UCSD-AML1 (cell line): ENCODE measurements around the gene PACC1.
"Not testable (repeated sequence)": the region's sequence is repeated elsewhere in the genome, so short reads cannot be mapped to it uniquely, and the experiment has no call there.

Source experiments
- DNase-seq: peaks from one replicate; lab custom pipeline; 2025; ENCODE audit not compliant: unreplicated experiment; lab: John Stamatoyannopoulos, UW

Gene PACC1

DNA sequence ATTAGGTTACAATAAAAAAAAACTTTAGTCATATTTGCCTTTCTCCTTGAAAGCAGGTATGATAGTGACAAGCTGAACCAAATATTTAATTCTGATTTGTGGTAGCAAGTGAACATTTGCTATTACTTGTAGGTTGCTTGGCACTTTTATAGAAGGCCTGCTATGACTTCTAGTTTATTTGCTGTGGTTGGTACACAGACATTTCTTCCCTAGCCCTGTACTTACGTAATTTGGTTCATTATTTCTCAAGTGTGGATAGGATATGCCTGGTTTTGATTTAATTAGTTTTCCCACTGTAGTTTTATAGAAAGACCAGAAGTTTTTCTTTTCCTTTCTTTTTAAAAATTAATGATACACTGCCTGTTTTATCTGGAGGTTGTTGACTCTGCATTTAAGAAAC, 73.6 kb downstream of the PACC1 start:
- no peak for DNase-seq

DNA sequence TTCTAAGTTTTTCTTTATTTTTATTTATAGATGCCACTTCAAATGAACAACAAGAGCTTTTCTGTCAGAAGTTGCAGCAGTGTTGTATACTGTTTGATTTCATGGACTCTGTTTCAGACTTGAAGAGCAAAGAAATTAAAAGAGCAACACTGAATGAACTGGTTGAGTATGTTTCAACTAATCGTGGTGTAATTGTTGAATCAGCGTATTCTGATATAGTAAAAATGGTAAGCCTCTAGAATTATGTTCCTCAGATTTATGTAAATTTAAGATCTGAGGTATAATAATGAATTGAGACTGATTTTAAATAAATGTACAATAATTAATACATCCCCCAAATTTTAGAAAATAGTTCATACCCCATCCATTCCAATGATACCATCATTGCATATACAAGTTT, 85.6 kb downstream of the PACC1 start:
- no peak for DNase-seq

DNA sequence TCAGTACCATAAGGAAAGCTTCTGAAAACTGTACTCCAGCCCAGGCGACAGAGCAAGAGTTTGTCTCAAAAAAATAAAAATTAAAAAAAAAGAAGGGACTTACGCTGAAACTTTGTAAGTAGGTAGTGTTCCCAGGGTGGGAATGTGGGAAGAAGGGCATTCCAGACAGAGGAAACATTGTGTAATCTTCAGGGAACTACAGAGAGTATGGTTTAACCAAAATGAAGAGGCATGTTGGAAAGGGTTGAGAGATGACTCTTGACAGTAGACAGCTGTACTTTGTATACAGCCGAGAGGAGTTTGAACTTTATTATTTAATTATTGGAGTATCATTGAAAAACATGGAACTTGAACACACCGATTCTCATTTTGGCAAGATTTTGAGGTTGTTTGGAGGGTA, 86.4 kb downstream of the PACC1 start:
- no peak for DNase-seq

DNA sequence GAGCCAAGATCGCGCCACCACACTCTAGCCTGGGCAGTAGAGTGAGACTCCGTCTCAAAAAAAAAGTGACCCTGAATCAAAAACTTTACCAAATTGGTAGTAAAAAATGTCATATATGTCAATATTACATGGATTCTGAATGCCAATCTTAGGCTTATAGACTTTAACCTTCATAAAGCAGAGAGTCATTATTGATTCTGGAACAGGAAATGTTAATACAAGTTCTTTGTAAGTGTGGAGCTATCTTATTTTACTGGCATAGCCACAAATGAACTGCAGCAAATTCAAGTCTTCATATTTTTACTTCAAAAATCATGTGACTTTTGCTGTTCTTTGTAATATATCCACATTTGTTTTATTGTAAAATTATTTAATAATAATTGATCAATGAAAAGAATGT, 88.1 kb downstream of the PACC1 start:
- DNase-seq = no peak

DNA sequence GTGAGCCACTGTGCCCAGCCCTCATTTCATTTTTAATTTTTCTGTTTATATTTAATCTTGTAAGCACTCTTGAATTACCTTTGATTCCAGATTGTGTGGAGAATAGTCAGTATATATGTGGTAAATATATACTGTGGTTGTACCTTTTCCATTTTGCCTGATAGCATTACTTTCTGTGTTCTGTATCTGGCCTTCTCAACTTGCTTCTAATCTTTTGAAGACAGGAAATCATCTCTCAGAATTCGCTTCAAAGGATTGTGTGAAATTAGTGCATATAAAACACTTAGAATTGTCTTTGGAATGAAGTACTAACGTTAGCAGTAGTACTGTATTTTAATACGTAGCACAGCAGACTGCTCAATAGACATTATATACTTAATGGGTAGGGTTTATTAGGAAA, 91.6 kb downstream of the PACC1 start:
- no peak for DNase-seq

DNA sequence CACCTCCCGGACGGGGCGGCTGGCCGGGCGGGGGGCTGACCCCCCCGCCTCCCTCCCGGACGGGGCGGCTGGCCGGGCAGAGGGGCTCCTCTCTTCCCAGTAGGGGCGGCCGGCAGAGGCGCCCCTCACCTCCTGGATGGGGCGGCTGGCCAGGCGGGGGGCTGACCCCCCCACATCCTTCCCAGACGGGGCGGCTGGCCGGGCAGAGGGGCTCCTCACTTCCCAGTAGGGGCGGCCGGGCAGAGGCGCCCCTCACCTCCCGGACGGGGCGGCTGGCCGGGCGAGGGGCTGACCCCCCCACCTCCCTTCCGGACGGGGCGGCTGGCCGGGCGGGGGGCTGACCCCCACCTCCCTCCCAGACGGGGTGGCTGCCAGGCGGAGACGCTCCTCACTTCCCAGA, 93.7 kb downstream of the PACC1 start:
- not testable (repeated sequence) for DNase-seq

DNA sequence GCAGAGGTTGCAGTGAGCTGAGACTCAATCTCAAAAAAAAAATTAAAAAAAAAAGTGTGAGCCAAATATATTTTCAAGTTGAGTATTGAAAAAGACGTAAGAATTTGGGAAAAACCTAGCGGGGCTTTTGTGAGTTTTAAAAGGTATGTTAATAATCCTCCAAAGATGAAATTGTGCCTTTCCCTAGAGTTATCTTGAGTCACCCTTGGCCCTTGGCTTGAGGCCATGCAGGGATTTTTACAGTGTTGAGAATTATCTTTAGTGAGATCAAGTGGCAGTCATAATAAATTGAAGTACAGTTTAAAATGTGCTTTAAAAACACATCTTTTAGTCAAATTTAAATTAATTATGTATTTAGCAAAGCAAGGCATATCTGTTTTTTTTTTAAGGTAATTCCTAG, 96.8 kb downstream of the PACC1 start:
- no peak for DNase-seq

DNA sequence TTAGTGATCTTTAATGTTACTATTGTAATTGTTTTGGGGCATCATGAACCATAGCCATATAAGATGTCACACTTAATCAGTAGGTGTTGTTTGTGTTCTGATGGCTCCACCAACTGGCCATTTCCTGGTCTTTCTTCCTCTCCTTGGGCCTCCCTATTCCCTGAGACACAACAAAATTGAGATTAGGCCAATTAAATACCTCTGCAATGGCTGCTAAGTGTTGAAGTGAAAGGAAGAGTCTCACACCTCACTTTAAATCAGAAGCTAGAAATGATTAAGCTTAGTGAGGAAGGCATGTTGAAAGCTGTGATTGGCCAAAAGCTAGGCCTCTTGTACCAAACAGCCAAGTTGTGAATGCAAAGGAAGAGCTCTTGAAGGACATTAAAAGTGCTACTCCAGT, 98.8 kb downstream of the PACC1 start:
- no peak for DNase-seq

DNA sequence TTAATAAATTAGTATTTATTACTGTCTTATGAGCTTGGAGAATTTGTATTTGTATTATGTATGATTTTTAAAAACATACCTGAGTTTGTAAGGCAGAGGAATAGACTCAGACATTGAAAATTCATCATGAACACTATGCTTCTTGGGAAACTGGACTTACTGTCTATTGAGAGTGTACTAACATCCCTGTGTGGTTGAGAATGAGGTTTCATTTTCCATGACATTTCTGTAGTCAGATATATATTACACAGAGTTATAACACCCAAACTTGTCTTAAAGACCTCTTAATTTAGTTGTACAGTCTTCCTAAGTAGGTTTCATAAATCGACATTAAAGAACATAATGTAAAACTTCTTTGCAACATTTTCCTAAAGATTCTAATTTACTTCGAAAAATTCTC, 99.5 kb downstream of the PACC1 start:
- no peak for DNase-seq
